Stimulated activated naive CD8-positive, alpha-beta T cell treated with anti-CD3 and anti-CD28 coated beads, Interleukin-15, Interleukin-2, amounts not matched to agents 100 ng/mL and 50 ng/mL, for 24 hours (primary cell): ENCODE results near the gene IQCE.

Source experiments
- H3K27ac Mint-ChIP-seq: one replicate; pipeline ENCODE4 v1.8.0; 2021; ENCODE audit warnings: mild to moderate bottlenecking, mixed read lengths
- H3K27me3 Mint-ChIP-seq: one replicate; pipeline ENCODE4 v1.8.0; 2021; ENCODE audit warnings: mixed read lengths
- H3K36me3 Mint-ChIP-seq: one replicate; pipeline ENCODE4 v1.8.0; 2021; ENCODE audit warnings: low read depth, mixed read lengths
- H3K4me1 Mint-ChIP-seq: one replicate; pipeline ENCODE4 v1.8.0; 2021; ENCODE audit warnings: low read depth, mixed read lengths
- H3K4me3 Mint-ChIP-seq: one replicate; pipeline ENCODE4 v1.8.0; 2021; ENCODE audit warnings: mild to moderate bottlenecking, mixed read lengths
- H3K9me3 Mint-ChIP-seq: one replicate; pipeline ENCODE4 v1.8.0; 2021; ENCODE audit warnings: mixed read lengths

The IQCE gene, protein sequence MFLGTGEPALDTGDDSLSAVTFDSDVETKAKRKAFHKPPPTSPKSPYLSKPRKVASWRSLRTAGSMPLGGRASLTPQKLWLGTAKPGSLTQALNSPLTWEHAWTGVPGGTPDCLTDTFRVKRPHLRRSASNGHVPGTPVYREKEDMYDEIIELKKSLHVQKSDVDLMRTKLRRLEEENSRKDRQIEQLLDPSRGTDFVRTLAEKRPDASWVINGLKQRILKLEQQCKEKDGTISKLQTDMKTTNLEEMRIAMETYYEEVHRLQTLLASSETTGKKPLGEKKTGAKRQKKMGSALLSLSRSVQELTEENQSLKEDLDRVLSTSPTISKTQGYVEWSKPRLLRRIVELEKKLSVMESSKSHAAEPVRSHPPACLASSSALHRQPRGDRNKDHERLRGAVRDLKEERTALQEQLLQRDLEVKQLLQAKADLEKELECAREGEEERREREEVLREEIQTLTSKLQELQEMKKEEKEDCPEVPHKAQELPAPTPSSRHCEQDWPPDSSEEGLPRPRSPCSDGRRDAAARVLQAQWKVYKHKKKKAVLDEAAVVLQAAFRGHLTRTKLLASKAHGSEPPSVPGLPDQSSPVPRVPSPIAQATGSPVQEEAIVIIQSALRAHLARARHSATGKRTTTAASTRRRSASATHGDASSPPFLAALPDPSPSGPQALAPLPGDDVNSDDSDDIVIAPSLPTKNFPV

GRCh38 chr7:2558629-2559282 lies at the start of gene IQCE:
IQCE (plus strand) TSS chr7:2558979; CDS start chr7:2559182, 203 bp downstream.
- H3K36me3 Mint-ChIP-seq: no peaks in the 10 kb centered on the region
- no peaks in the 10 kb centered on the region for H3K9me3 Mint-ChIP-seq
- H3K4me1 Mint-ChIP-seq: peaks cover 25% of the 10 kb centered on the region
- H3K4me3 Mint-ChIP-seq: peak within 1 kb of the TSS; percentile 76
- H3K27me3 Mint-ChIP-seq: no peaks in the 10 kb centered on the region
- H3K27ac Mint-ChIP-seq: peak within 1 kb of the TSS; percentile 61

DNA sequence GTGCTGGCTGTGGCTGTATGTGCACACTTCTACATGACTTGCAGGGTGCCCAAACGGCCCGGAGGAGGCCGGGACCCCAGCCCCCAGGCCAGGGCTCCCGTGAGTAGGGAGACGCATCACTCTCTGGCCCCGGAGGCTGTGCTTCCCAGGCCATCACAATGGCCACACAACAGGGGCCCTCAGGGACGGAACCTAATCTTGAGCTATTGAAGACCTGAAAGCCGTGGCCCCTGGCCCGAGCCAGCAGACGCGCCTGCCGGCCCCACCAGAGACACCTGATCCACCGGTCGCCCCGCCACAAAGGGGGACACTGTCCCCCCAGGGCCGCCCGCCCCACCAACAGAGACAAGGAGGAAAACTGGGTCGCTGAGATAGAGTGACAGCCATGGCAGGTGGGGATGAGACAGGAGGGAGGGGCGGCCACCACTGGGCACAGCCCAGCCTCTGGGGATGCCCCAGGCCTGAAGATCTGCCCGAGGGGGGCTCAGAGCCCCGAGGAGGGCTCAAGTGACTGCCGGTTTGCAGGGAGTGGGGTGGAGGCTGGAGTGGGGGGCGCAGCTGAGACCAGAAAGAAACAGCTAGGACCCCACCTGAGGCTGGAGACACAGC lies 49.4 kb upstream of the IQCE start:
- no peaks in the 10 kb centered on the region for H3K27me3 Mint-ChIP-seq
- H3K27ac Mint-ChIP-seq: peak overlapping the region; percentile 72
- no peaks in the 10 kb centered on the region for H3K9me3 Mint-ChIP-seq
- H3K4me1 Mint-ChIP-seq: peaks cover 63% of the 10 kb centered on the region
- peak overlapping the region; percentile 52 for H3K4me3 Mint-ChIP-seq
- no peaks in the 10 kb centered on the region for H3K36me3 Mint-ChIP-seq

DNA sequence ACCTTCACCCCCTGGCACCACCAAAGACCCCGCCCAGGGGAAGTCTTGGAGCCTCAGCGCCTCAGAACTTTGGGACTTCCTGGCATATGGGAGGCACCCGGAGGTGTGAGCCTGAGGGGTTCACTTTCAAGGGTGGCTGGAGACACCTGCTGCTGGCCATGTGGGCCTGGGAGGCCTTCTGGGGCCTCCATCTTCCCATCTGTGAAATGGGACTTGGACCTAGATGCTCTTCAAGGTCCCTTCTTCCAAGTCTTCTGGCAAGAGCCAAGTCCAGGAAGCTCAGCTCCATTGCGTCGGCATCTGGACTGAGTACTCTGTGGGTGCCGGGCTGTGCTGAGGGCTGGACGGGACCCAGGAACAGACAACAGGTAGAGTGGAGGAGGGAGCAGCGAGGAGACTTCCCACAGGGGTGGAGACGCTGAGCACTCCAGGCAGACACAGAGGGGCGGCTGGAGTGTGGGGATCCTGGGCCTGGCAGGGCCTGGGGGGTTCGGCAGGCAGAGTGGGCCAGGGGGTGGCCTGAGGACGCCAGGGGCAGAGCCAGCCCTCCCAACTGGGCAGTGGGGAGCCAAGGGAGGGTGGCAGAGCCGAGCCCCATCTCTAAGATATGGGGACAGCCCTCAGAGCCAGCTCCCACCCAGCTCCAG lies 48.5 kb upstream of the IQCE start:
- Mint-ChIP-seq H3K27ac (peak overlapping the region; percentile 83), H3K4me1 (peaks cover 63% of the 10 kb centered on the region), H3K27me3 (no peaks in the 10 kb centered on the region), H3K9me3 (no peaks in the 10 kb centered on the region), H3K4me3 (peak overlapping the region; percentile 10), H3K36me3 (no peaks in the 10 kb centered on the region)

- Mint-ChIP-seq H3K9me3 (no peaks in the 10 kb centered on the region), H3K27me3 (no peaks in the 10 kb centered on the region), H3K27ac (peak overlapping the region; percentile 83), H3K36me3 (no peaks in the 10 kb centered on the region), H3K4me1 (peaks cover 63% of the 10 kb centered on the region), H3K4me3 (peak overlapping the region; percentile 63)
Measured at GRCh38 chr7:2510909-2511768, 47.6 kb upstream of the IQCE start.

DNA sequence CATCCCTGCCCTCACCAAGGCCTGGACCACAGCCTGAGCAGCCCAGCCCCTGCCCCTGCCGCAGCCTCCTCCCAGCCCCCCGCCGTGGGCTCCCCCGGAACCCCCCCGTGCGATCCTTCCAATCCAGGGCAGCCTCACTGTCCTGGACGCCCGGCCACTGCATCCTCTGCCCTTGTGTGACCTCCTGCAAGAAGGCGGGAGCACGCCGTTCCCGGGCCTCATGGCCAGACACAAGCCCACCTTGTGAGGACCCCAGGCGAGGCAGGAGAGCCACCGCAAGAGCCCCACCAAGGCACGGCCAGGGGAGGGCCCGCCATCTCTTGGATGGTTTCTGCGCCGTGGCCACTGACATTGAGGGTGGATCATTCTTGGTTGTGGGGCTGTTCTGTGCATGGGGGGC lies 47.0 kb upstream of the IQCE start:
- H3K4me1 Mint-ChIP-seq: peaks cover 63% of the 10 kb centered on the region
- H3K36me3 Mint-ChIP-seq: no peaks in the 10 kb centered on the region
- H3K27ac Mint-ChIP-seq: peak overlapping the region; percentile 89
- H3K4me3 Mint-ChIP-seq: peak overlapping the region; percentile 63
- H3K27me3 Mint-ChIP-seq: no peaks in the 10 kb centered on the region
- no peaks in the 10 kb centered on the region for H3K9me3 Mint-ChIP-seq

GRCh38 chr7:2512179-2512661 lies 46.6 kb upstream of the IQCE start:
- peak overlapping the region; percentile 89 for H3K27ac Mint-ChIP-seq
- H3K9me3 Mint-ChIP-seq: no peaks in the 10 kb centered on the region
- no peaks in the 10 kb centered on the region for H3K27me3 Mint-ChIP-seq
- H3K4me3 Mint-ChIP-seq: peak overlapping the region; percentile 53
- H3K36me3 Mint-ChIP-seq: no peaks in the 10 kb centered on the region
- H3K4me1 Mint-ChIP-seq: peaks cover 66% of the 10 kb centered on the region

DNA sequence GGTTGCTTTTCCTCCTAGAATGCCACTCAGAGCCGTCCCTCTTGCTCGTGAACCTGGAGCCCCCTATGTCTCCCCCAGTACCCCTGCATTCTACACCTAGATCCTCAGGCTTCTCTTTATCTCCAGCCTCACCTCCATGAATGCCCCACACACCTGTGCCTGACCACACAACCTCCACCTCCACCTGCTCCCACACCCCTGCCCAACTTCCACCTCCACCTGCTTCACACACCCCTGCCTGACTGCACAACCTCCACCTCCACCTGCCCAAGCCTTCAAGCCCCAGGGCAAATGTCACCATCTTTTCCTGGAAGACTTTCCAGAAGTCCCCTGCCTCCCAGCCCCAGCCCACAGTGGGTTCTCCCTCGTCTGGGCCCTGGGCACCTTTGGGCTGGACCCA lies 46.1 kb upstream of the IQCE start:
- no peaks in the 10 kb centered on the region for H3K36me3 Mint-ChIP-seq
- peak overlapping the region; percentile 89 for H3K27ac Mint-ChIP-seq
- H3K9me3 Mint-ChIP-seq: no peaks in the 10 kb centered on the region
- H3K27me3 Mint-ChIP-seq: no peaks in the 10 kb centered on the region
- peaks cover 68% of the 10 kb centered on the region for H3K4me1 Mint-ChIP-seq
- H3K4me3 Mint-ChIP-seq: no peak overlapping the region

DNA sequence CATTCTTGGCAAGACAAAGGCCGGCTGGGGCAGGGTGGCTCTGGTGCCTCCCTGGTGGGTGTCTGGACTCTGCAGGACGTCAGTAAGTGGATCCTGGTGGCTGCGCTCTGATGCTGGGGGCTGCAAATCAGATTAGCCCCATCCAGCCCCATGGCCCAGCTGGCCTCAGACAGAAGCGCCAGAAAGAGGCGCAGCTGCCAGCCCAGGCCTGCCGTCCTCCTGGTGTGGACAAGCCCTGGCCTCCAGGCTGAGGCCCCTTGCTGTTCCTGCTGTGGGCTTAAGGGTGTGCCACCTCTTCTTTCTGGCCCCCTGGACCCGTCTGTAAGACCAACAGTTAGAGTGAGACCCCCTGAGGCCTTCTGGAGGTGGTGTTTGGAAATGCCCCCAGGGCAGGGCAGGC lies 45.1 kb upstream of the IQCE start:
- Mint-ChIP-seq H3K36me3 (no peaks in the 10 kb centered on the region), H3K27ac (no peak overlapping the region), H3K4me1 (peaks cover 67% of the 10 kb centered on the region), H3K27me3 (no peaks in the 10 kb centered on the region), H3K4me3 (no peak overlapping the region), H3K9me3 (no peaks in the 10 kb centered on the region)

GRCh38 chr7:2514473-2515423 lies 44.0 kb upstream of the IQCE start:
- Mint-ChIP-seq H3K36me3 (no peaks in the 10 kb centered on the region), H3K9me3 (no peaks in the 10 kb centered on the region), H3K4me3 (no peak overlapping the region), H3K4me1 (peaks cover 59% of the 10 kb centered on the region), H3K27me3 (no peaks in the 10 kb centered on the region), H3K27ac (no peak overlapping the region)

- Mint-ChIP-seq H3K36me3 (no peaks in the 10 kb centered on the region), H3K9me3 (no peaks in the 10 kb centered on the region), H3K4me1 (peaks cover 57% of the 10 kb centered on the region), H3K27ac (no peak overlapping the region), H3K4me3 (no peak overlapping the region), H3K27me3 (no peaks in the 10 kb centered on the region)
Measured at GRCh38 chr7:2515424-2516193, 43.2 kb upstream of the IQCE start.

- no peaks in the 10 kb centered on the region for H3K9me3 Mint-ChIP-seq
- H3K36me3 Mint-ChIP-seq: no peaks in the 10 kb centered on the region
- no peak overlapping the region for H3K4me3 Mint-ChIP-seq
- no peak overlapping the region for H3K27ac Mint-ChIP-seq
- peaks cover 54% of the 10 kb centered on the region for H3K4me1 Mint-ChIP-seq
- H3K27me3 Mint-ChIP-seq: no peaks in the 10 kb centered on the region
Measured at GRCh38 chr7:2516194-2516555, 42.6 kb upstream of the IQCE start.

DNA sequence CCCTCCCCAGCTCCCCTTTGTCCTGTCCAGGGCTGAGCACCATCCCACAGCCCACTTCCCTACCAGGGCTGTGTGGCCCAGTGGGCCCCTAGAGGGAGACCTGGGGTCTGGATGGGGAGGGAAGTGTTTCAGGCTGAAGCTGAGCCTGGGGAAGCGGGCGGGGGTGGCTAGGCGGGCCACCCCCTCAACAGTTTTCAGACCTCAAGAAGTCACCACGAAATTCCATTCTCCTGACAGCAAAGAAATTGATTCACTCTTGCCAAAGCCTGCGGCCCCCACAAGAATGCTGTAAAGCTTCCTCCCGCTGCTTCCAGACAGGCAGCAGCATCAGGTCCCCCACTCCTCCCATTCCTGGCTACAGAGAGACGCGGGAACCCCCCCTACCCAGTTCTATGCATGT lies 41.8 kb upstream of the IQCE start:
- Mint-ChIP-seq H3K27me3 (no peaks in the 10 kb centered on the region), H3K9me3 (no peaks in the 10 kb centered on the region), H3K4me3 (no peak overlapping the region), H3K27ac (no peak overlapping the region), H3K4me1 (peaks cover 52% of the 10 kb centered on the region), H3K36me3 (no peaks in the 10 kb centered on the region)
